ENCODE data around the gene KLHL1. TPM values are rescaled to one million over a fixed set of nuclear protein-coding genes. Genes with fewer than 3 reads are reported as not detected.

KLHL1 gene
- total and polyA plus RNA-seq, 4 donors, result not detected

- no peaks in the 10 kb centered on the region for H3K27me3 ChIP-seq (ENCODE audit: control insufficient read depth in 4 of 4, insufficient read depth in 4 of 4, low read length in 3 of 4)
- no peak overlapping the region for H3K9ac ChIP-seq (ENCODE audit: low read depth in 1 of 2, low read length in 2 of 2)
- H3K9me3 ChIP-seq (ENCODE audit: control insufficient read depth in 4 of 4, low read length in 3 of 4), result no peaks in the 10 kb centered on the region
- H3K4me3 ChIP-seq (ENCODE audit: low read depth in 1 of 3, low read length in 3 of 3), result no peak overlapping the region
- no peak overlapping the region for H3K27ac ChIP-seq (ENCODE audit: low read depth in 1 of 2, low read length in 2 of 2)
- no peak for DNase-seq (ENCODE audit: low spot score)
- no peaks in the 10 kb centered on the region for H3K36me3 ChIP-seq (ENCODE audit: control insufficient read depth in 4 of 4, insufficient read depth in 3 of 4, low read depth in 1 of 4, low read length in 3 of 4)
- TF ChIP-seq ZBTB33 (IDR thresholded peaks at IDR 0.05) (no peak), EGR1 (IDR thresholded peaks at IDR 0.05; ENCODE audit: low read depth in 2 of 2) (no peak), YY1 (IDR thresholded peaks at IDR 0.05) (no peak), REST (IDR thresholded peaks at IDR 0.05) (no peak), FOXA2 (IDR thresholded peaks at IDR 0.05) (no peak), CTCF (IDR thresholded peaks at IDR 0.05; ENCODE audit: low read depth, low read length, missing input control) (no peak), FOXA1 (IDR thresholded peaks at IDR 0.05) (no peak), HNF4G (IDR thresholded peaks at IDR 0.05) (no peak), SP1 (IDR thresholded peaks at IDR 0.05) (no peak), HNF4A (conservative IDR thresholded peaks at IDR 0.05) (no peak), JUND (IDR thresholded peaks at IDR 0.05) (no peak), GABPA (IDR thresholded peaks at IDR 0.05 in 1 of 2, conservative IDR thresholded peaks at IDR 0.05 in 1 of 2) (no peak), NR2F2 (IDR thresholded peaks at IDR 0.05) (no peak), MAX (IDR thresholded peaks at IDR 0.05) (no peak), ATF3 (IDR thresholded peaks at IDR 0.05) (no peak), RXRA (IDR thresholded peaks at IDR 0.05) (no peak)
- no peaks in the 10 kb centered on the region for H3K4me1 ChIP-seq (ENCODE audit: control insufficient read depth in 4 of 4, insufficient read depth in 4 of 4, low read length in 3 of 4)
These were observed 197.5 kb downstream of the KLHL1 start for GRCh38 chr13:69910800-69911199.

GRCh38 chr13:69904784-69905183, 203.5 kb downstream of the KLHL1 start:
- Histone ChIP-seq H3K4me1 (ENCODE audit: control insufficient read depth in 4 of 4, insufficient read depth in 4 of 4, low read length in 3 of 4) (no peaks in the 10 kb centered on the region), H3K9ac (ENCODE audit: low read depth in 1 of 2, low read length in 2 of 2) (no peak overlapping the region), H3K27me3 (ENCODE audit: control insufficient read depth in 4 of 4, insufficient read depth in 4 of 4, low read length in 3 of 4) (no peaks in the 10 kb centered on the region), H3K27ac (ENCODE audit: low read depth in 1 of 2, low read length in 2 of 2) (no peak overlapping the region), H3K4me3 (ENCODE audit: low read depth in 1 of 3, low read length in 3 of 3) (no peak overlapping the region), H3K36me3 (ENCODE audit: control insufficient read depth in 4 of 4, insufficient read depth in 3 of 4, low read depth in 1 of 4, low read length in 3 of 4) (no peaks in the 10 kb centered on the region), H3K9me3 (ENCODE audit: control insufficient read depth in 4 of 4, low read length in 3 of 4) (no peaks in the 10 kb centered on the region)
- no peak for TF ChIP-seq HNF4G (IDR thresholded peaks at IDR 0.05)
- DNase-seq (ENCODE audit: low spot score), result no peak

All from liver (tissue), 9 donors.